GM23338 (cell line): Measurements from ENCODE around the gene WNK2. TPM values are rescaled to one million over a fixed set of nuclear protein-coding genes. Genes with fewer than 3 reads are reported as not detected.

Source experiments
- ATAC-seq: fragments of 200-7000 bp; cut with Tn5 transposase; 3 replicates; pipeline ENCODE4 v1.9.1; 2020
- DNase-seq: peaks from one replicate; pipeline ENCODE4 v3.0.0-alpha.2; 2015; ENCODE audit warnings: low spot score
- H2AFZ ChIP-seq: fragments of 200-600 bp; sonication (generic); 2 replicates; pipeline ENCODE4 v1.8.0; 2016; ENCODE audit warnings: antibody characterized with exemption, mild to moderate bottlenecking, moderate library complexity
- H3F3A ChIP-seq: fragments of 200-600 bp; sonication (generic); replicated peaks from 2 replicates; pipeline ENCODE4 v1.8.0; 2017; ENCODE audit warnings: antibody characterized with exemption, mixed run types, low read depth
- H3K27ac ChIP-seq: fragments of 200-600 bp; sonication (generic); 2 replicates; pipeline ENCODE4 v1.6.1; 2016; ENCODE audit warnings: low read depth
- H3K27me3 ChIP-seq: fragments of 200-600 bp; sonication (generic); 2 replicates; pipeline ENCODE4 v1.8.0; 2016; ENCODE audit warnings: mild to moderate bottlenecking, mixed run types, moderate library complexity; ENCODE audit not compliant: insufficient read depth
- H3K36me3 ChIP-seq: fragments of 200-600 bp; sonication (generic); 2 replicates; pipeline ENCODE4 v1.8.0; 2016; ENCODE audit warnings: mild to moderate bottlenecking; ENCODE audit not compliant: insufficient read depth
- H3K4me1 ChIP-seq: fragments of 200-600 bp; sonication (generic); 2 replicates; pipeline ENCODE4 v1.8.0; 2016; ENCODE audit warnings: mild to moderate bottlenecking, moderate library complexity; ENCODE audit not compliant: insufficient read depth
- H3K4me2 ChIP-seq: fragments of 200-600 bp; sonication (generic); 2 replicates; pipeline ENCODE4 v1.7.1; 2017; ENCODE audit warnings: mixed run types
- H3K4me3 ChIP-seq: fragments of 200-600 bp; sonication (generic); 2 replicates; pipeline ENCODE4 v1.6.1; 2016; ENCODE audit warnings: mixed run types
- H3K79me2 ChIP-seq: fragments of 200-600 bp; sonication (generic); replicated peaks from 2 replicates; pipeline ENCODE4 v1.8.0; 2017; ENCODE audit warnings: mild to moderate bottlenecking; ENCODE audit not compliant: insufficient read depth
- H3K9me2 ChIP-seq: fragments of 200-600 bp; sonication (generic); 2 replicates; pipeline ENCODE4 v1.8.0; 2017; ENCODE audit not compliant: insufficient read depth
- H4K20me1 ChIP-seq: fragments of 200-600 bp; sonication (generic); replicated peaks from 2 replicates; pipeline ENCODE4 v1.8.0; 2017; ENCODE audit warnings: mild to moderate bottlenecking; ENCODE audit not compliant: insufficient read depth
- H3K27ac Mint-ChIP-seq: 2 replicates; pipeline ENCODE4 v1.8.0; 2020; ENCODE audit warnings: inconsistent platforms, mild to moderate bottlenecking, moderate library complexity, mixed read lengths
- H3K27me3 Mint-ChIP-seq: 3 replicates; pipeline ENCODE4 v1.8.0; 2022; ENCODE audit warnings: low read depth, mild to moderate bottlenecking, moderate library complexity, mixed read lengths, inconsistent platforms; ENCODE audit not compliant: insufficient read depth, poor library complexity
- H3K36me3 Mint-ChIP-seq: 3 replicates; pipeline ENCODE4 v1.8.0; 2021; ENCODE audit warnings: low read depth, mild to moderate bottlenecking, inconsistent platforms, moderate library complexity, mixed read lengths
- H3K4me1 Mint-ChIP-seq: 3 replicates; pipeline ENCODE4 v1.8.0; 2020; ENCODE audit warnings: mild to moderate bottlenecking, inconsistent platforms, mixed read lengths
- H3K4me3 Mint-ChIP-seq: 3 replicates; pipeline ENCODE4 v1.8.0; 2021; ENCODE audit warnings: moderate library complexity, mild to moderate bottlenecking, inconsistent platforms, mixed read lengths
- H3K9me3 Mint-ChIP-seq: 3 replicates; pipeline ENCODE4 v1.8.0; 2020; ENCODE audit warnings: moderate library complexity, mild to moderate bottlenecking, inconsistent platforms, mixed read lengths
- CREB1 ChIP-seq: fragments of 250-450 bp; sonication (Bioruptor Pico); IDR thresholded peaks from 2 replicates; pipeline ENCODE4 v1.5.0; 2020; ENCODE audit warnings: low read depth, mild to moderate bottlenecking, moderate library complexity
- CTCF ChIP-seq, 2 experiments: fragments of 200-600 bp in 1 of 2; sonication (generic) in 1 of 2; conservative IDR thresholded peaks; 2 replicates each; pipeline versions ENCODE4 v1.5.1 to v1.6.1; 2016 to 2017; ENCODE audit warnings: antibody characterized with exemption in 2 of 2, low read depth in 2 of 2, mild to moderate bottlenecking in 2 of 2, moderate library complexity in 1 of 2
- ETS1 ChIP-seq: IDR thresholded peaks from 2 replicates; pipeline ENCODE4 v1.6.1; 2016; ENCODE audit warnings: antibody characterized with exemption
- EZH2phosphoT487 ChIP-seq: fragments of 200-600 bp; sonication (generic); IDR thresholded peaks from one replicate; pipeline ENCODE4 v1.8.1; 2018; ENCODE audit warnings: antibody characterized with exemption; ENCODE audit not compliant: unreplicated experiment
- JUNB ChIP-seq: IDR thresholded peaks from one replicate; pipeline ENCODE4 v1.6.1; 2016; ENCODE audit warnings: antibody characterized with exemption; ENCODE audit not compliant: unreplicated experiment
- NANOG ChIP-seq: IDR thresholded peaks from 2 replicates; pipeline ENCODE4 v1.6.1; 2016; ENCODE audit warnings: antibody characterized with exemption, borderline replicate concordance
- POLR2AphosphoS5 ChIP-seq: IDR thresholded peaks from 2 replicates; pipeline ENCODE4 v1.6.1; 2016; ENCODE audit warnings: antibody characterized with exemption, low read depth
- REST ChIP-seq: IDR thresholded peaks from one replicate; pipeline ENCODE4 v1.6.1; 2018; ENCODE audit warnings: antibody characterized with exemption; ENCODE audit not compliant: unreplicated experiment
- ZNF114 ChIP-seq: fragments of 250-450 bp; sonication (Bioruptor Pico); IDR thresholded peaks from 2 replicates; pipeline ENCODE4 v1.5.0; 2020; ENCODE audit warnings: mild to moderate bottlenecking, moderate library complexity
- polyA plus RNA-seq: library from polyadenylated mRNA; unstranded; fragments of >200 nt; fragmentation: Nextera tagmentation; extraction: Ambion mirVana; gene quantifications from 2 replicates; pipeline ENCODE4 v1.2.1, GENCODE V29; 2016
- total RNA-seq: library from RNA; depleted of rRNA; stranded (reverse); fragments of >200 nt; shearing (Covaris generic); gene quantifications from 2 replicates; pipeline ENCODE4 v1.2.3, GENCODE V29; 2014

Gene WNK2
- total and polyA plus RNA-seq, 2 experiments from 2014 or later: 56.4 to 102 TPM

- no peak for TF ChIP-seq CTCF (conservative IDR thresholded peaks at IDR 0.05; ENCODE audit: low read depth in 2 of 2)
- TF ChIP-seq EZH2phosphoT487: no peak
- TF ChIP-seq NANOG: no peak
- TF ChIP-seq ETS1: no peak
- no peak for TF ChIP-seq ZNF114
- no peak for TF ChIP-seq CREB1
- no peak for TF ChIP-seq JUNB
- no peak for TF ChIP-seq REST
These were observed 122.1 kb downstream of the WNK2 start (continued) for GRCh38 chr9:93306081-93306480.

- H3K36me3 ChIP-seq: peaks cover 7% of the 10 kb centered on the region; the same call in 1 of the 2 replicates
- H2AFZ ChIP-seq: no peak overlapping the region
- H3K9me3 Mint-ChIP-seq: no peaks in the 10 kb centered on the region
- H3K4me3 ChIP-seq: no peak overlapping the region
- H3K27ac Mint-ChIP-seq: no peak overlapping the region
- DNase-seq (no peak), ATAC-seq (no peak)
- H4K20me1 ChIP-seq: no peaks in the 10 kb centered on the region
- H3F3A ChIP-seq: peaks cover 3% of the 10 kb centered on the region; the same call in 1 of the 2 replicates
- no peaks in the 10 kb centered on the region for H3K79me2 ChIP-seq
- no peaks in the 10 kb centered on the region for H3K9me2 ChIP-seq
- H3K4me1 ChIP-seq: peaks cover 4% of the 10 kb centered on the region; the same call in 1 of the 2 replicates
- H3K27me3 Mint-ChIP-seq: peaks cover 8% of the 10 kb centered on the region
- H3K27ac ChIP-seq: no peak overlapping the region
- peaks cover 12% of the 10 kb centered on the region; the same call in 2 of the 3 replicates for H3K36me3 Mint-ChIP-seq
- TF ChIP-seq ETS1 (no peak), REST (no peak), JUNB (no peak), POLR2AphosphoS5 (no peak), ZNF114 (no peak)
- no peaks in the 10 kb centered on the region for H3K27me3 ChIP-seq
- H3K4me1 Mint-ChIP-seq: peaks cover 6% of the 10 kb centered on the region; the same call in 1 of the 3 replicates
- H3K4me2 ChIP-seq: no peak overlapping the region
- H3K4me3 Mint-ChIP-seq: no peak overlapping the region
These were observed 122.7 kb downstream of the WNK2 start for GRCh38 chr9:93306579-93307091.
